ENCODE measurements around the gene SRSF5. TPM values are rescaled to one million over a fixed set of nuclear protein-coding genes. Genes with fewer than 3 reads are reported as not detected.

The SRSF5 gene
- total RNA-seq, 1 experiment from 2014 or later = 389 TPM

DNA sequence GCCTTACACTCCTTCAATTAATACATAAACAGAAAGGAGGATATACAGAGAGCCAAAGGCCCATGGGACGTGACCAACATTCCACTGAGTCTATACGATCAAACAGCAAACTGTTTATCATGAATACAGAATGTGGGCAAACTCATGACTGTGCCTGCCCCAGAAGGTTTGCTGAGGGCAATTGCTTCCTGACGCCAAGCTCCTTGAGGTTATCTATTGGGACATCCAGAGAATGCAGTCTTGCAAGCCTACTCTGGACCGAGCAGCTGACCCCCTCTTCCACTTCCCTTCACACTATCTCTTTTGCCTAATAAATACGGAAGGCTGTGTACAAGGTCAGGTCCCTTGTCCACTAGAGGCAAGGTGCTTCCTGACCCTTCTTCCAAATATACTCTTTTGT lies 48.6 kb downstream of the SRSF5 start:
- Histone ChIP-seq H2BK5ac (ENCODE audit: insufficient read length, low read length) (no peak overlapping the region), H3K18ac (ENCODE audit: insufficient read length, low read depth, low read length) (no peak overlapping the region), H3T11ph (ENCODE audit: low read length) (no peak overlapping the region), H3K27ac (ENCODE audit: insufficient read length, low read depth, low read length) (no peak overlapping the region), H4K91ac (ENCODE audit: insufficient read length, low read depth, low read length) (no peak overlapping the region), H3K9me3 (ENCODE audit: control insufficient read depth, low read depth, low read length) (no peaks in the 10 kb centered on the region), H3K56ac (ENCODE audit: insufficient read length, low read depth, low read length) (no peak overlapping the region), H3K9ac (ENCODE audit: extremely low read depth, insufficient read length, low read length) (no peak overlapping the region), H3K4ac (ENCODE audit: low read depth, low read length) (no peak overlapping the region), H2BK15ac (ENCODE audit: low read depth, low read length) (no peak overlapping the region), H3K79me2 (ENCODE audit: insufficient read depth, low read length) (no peaks in the 10 kb centered on the region), H4K5ac (ENCODE audit: insufficient read length, low read depth, low read length) (no peak overlapping the region), H3K23ac (ENCODE audit: insufficient read length, low read depth, low read length) (no peak overlapping the region), H3K23me2 (ENCODE audit: insufficient read length, low read depth, low read length, poor library complexity, severe bottlenecking) (no peaks in the 10 kb centered on the region), H3K4me2 (ENCODE audit: insufficient read depth, insufficient read length, low read length) (no peak overlapping the region), H3K4me1 (ENCODE audit: insufficient read depth, low read length) (no peaks in the 10 kb centered on the region), H2BK12ac (ENCODE audit: insufficient read length, low read depth, low read length) (no peak overlapping the region), H3K14ac (ENCODE audit: insufficient read depth, low read length) (no peak overlapping the region), H2BK120ac (ENCODE audit: low read depth, low read length, poor library complexity, severe bottlenecking) (no peak overlapping the region), H4K8ac (replicated peaks; ENCODE audit: insufficient read length, low read depth, low read length) (no peak overlapping the region), H3K79me1 (ENCODE audit: insufficient read depth, low read depth, low read length, poor library complexity, severe bottlenecking) (no peaks in the 10 kb centered on the region), H2AFZ (ENCODE audit: low read length) (no peak overlapping the region), H3K27me3 (ENCODE audit: insufficient read depth, low read length) (no peaks in the 10 kb centered on the region), H2AK5ac (ENCODE audit: insufficient read length, low read length) (no peak overlapping the region), H2BK20ac (ENCODE audit: low read depth, low read length, poor library complexity, severe bottlenecking) (no peak overlapping the region), H4K20me1 (ENCODE audit: control insufficient read depth, insufficient read depth, insufficient read length) (no peaks in the 10 kb centered on the region)
- Mint-ChIP-seq H3K4me1 (peaks cover 0 to 12% of the 10 kb centered on the region in 2 experiments; a peak in 3 of 4 replicates), H3K27ac (no peak overlapping the region), H3K9me3 (no peaks in the 10 kb centered on the region; a peak in 1 of 5 replicates), H3K36me3 (ENCODE audit: insufficient read depth in 1 of 3, low read depth in 3 of 3) (no peaks in the 10 kb centered on the region), H3K4me3 (no peak overlapping the region), H3K27me3 (ENCODE audit: low read depth) (no peaks in the 10 kb centered on the region)
- no peak for DNase-seq
- no CpG with 5 or more reads among the region's 5 CpGs for WGBS (ENCODE audit: extremely low coverage, insufficient read length, low lambda C conversion rate)
- no peak for TF ChIP-seq CTCF (conservative IDR thresholded peaks at IDR 0.05)
